CD14-positive monocyte (primary cell): ENCODE measurements around the gene CACNA1D. TPM values are rescaled to one million over a fixed set of nuclear protein-coding genes. Genes with fewer than 3 reads are reported as not detected.
A peak's percentile ranks its signal among the peaks of the same experiment; 100 is the strongest.

Experiments
- DNase-seq, 3 donors: peaks; one replicate each; pipeline ENCODE4 v3.0.0-alpha.2; 2011 to 2022
- H2AFZ ChIP-seq: 2 replicates; pipeline ENCODE4 v1.6.0; 2012; ENCODE audit warnings: mild to moderate bottlenecking, low read depth, low read length, inconsistent platforms; ENCODE audit not compliant: insufficient read depth, poor library complexity, severe bottlenecking
- H3K27ac ChIP-seq, 2 donors: 1 replicate in 1 of 2; 2 replicates in 1 of 2; pipeline ENCODE4 v1.5.1; 2012 to 2013; ENCODE audit warnings: low read length in 2 of 2, control low read depth in 1 of 2, inconsistent platforms in 1 of 2, low read depth in 1 of 2, mild to moderate bottlenecking in 1 of 2
- H3K27me3 ChIP-seq, 2 donors: one replicate each; pipeline versions ENCODE4 v1.6.0 to v1.6.1; 2011 to 2013; ENCODE audit warnings: low read length in 2 of 2; ENCODE audit not compliant: control insufficient read depth in 2 of 2, insufficient read depth in 2 of 2
- H3K36me3 ChIP-seq, 2 donors: replicated peaks in 1 of 2; 1 replicate in 1 of 2; 2 replicates in 1 of 2; pipeline versions ENCODE4 v1.5.1 to v1.6.1; 2012 to 2013; ENCODE audit warnings: low read length in 2 of 2, control low read depth in 1 of 2, inconsistent platforms in 1 of 2, mild to moderate bottlenecking in 1 of 2; ENCODE audit not compliant: insufficient read depth in 2 of 2, control insufficient read depth in 1 of 2
- H3K4me1 ChIP-seq, 2 donors: 1 replicate in 1 of 2; 2 replicates in 1 of 2; pipeline versions ENCODE4 v1.5.1 to v1.6.1; 2012 to 2013; ENCODE audit warnings: low read length in 2 of 2, control low read depth in 1 of 2, inconsistent platforms in 1 of 2, mild to moderate bottlenecking in 1 of 2, moderate library complexity in 1 of 2; ENCODE audit not compliant: insufficient read depth in 2 of 2, control insufficient read depth in 1 of 2
- H3K4me2 ChIP-seq: replicated peaks from 2 replicates; pipeline ENCODE3; 2012; ENCODE audit warnings: low read length, moderate library complexity, mild to moderate bottlenecking; ENCODE audit not compliant: poor library complexity, severe bottlenecking; ENCODE audit errors: extremely low read depth
- H3K4me3 ChIP-seq, 3 experiments: fragments of 200-600 bp in 1 of 3; sonication (generic) in 1 of 3; replicated peaks in 1 of 3; 1 replicate in 2 of 3; 2 replicates in 1 of 3; pipeline ENCODE4 v1.5.1; 2011 to 2013; ENCODE audit warnings: low read length in 3 of 3, mild to moderate bottlenecking in 3 of 3, control low read depth in 2 of 3, low read depth in 2 of 3, inconsistent platforms in 1 of 3, moderate library complexity in 1 of 3
- H3K79me2 ChIP-seq: 2 replicates; pipeline ENCODE4 v1.6.0; 2012; ENCODE audit warnings: mild to moderate bottlenecking, control low read depth, inconsistent platforms, low read length, moderate library complexity; ENCODE audit not compliant: insufficient read depth
- H3K9ac ChIP-seq: 2 replicates; pipeline ENCODE4 v1.6.0; 2017; ENCODE audit warnings: low read length, mild to moderate bottlenecking; ENCODE audit not compliant: insufficient read depth, poor library complexity, severe bottlenecking
- H3K9me3 ChIP-seq, 2 donors: replicated peaks in 1 of 2; 1 replicate in 1 of 2; 2 replicates in 1 of 2; pipeline versions ENCODE4 v1.5.1 to v1.6.1; 2012 to 2013; ENCODE audit warnings: low read length in 2 of 2, control low read depth in 1 of 2; ENCODE audit not compliant: control insufficient read depth in 1 of 2, insufficient read depth in 1 of 2
- H4K20me1 ChIP-seq: 2 replicates; pipeline ENCODE4 v1.6.0; 2012; ENCODE audit warnings: mild to moderate bottlenecking, low read length, control low read depth, moderate library complexity; ENCODE audit not compliant: insufficient read depth
- H3K27ac Mint-ChIP-seq, 7 donors: one replicate each; pipeline ENCODE4 v1.8.0; 2020; ENCODE audit warnings: mild to moderate bottlenecking in 7 of 7, mixed read lengths in 7 of 7, moderate library complexity in 6 of 7, inconsistent platforms in 2 of 7
- H3K27me3 Mint-ChIP-seq, 3 donors: one replicate each; pipeline ENCODE4 v1.8.0; 2021 to 2022; ENCODE audit warnings: low read depth in 3 of 3, mild to moderate bottlenecking in 3 of 3, mixed read lengths in 3 of 3, moderate library complexity in 3 of 3, inconsistent platforms in 1 of 3
- H3K36me3 Mint-ChIP-seq, 2 donors: one replicate each; pipeline ENCODE4 v1.8.0; 2020; ENCODE audit warnings: mixed read lengths in 2 of 2, inconsistent platforms in 1 of 2, mild to moderate bottlenecking in 1 of 2
- H3K4me1 Mint-ChIP-seq: one replicate; pipeline ENCODE4 v1.8.0; 2020; ENCODE audit warnings: mild to moderate bottlenecking, mixed read lengths
- H3K4me3 Mint-ChIP-seq, 2 donors: one replicate each; pipeline ENCODE4 v1.8.0; 2020; ENCODE audit warnings: mild to moderate bottlenecking in 2 of 2, mixed read lengths in 2 of 2, moderate library complexity in 1 of 2
- H3K9me3 Mint-ChIP-seq, 7 donors: one replicate each; pipeline ENCODE4 v1.8.0; 2020 to 2022; ENCODE audit warnings: mixed read lengths in 7 of 7, mild to moderate bottlenecking in 6 of 7, moderate library complexity in 6 of 7, inconsistent platforms in 2 of 7
- CTCF ChIP-seq: fragments of 200-600 bp; IDR thresholded peaks from one replicate; pipeline ENCODE4 v1.8.0; 2022; ENCODE audit warnings: antibody characterized with exemption, mild to moderate bottlenecking
- WGBS: methylation state at CpG from one replicate; pipeline ENCODE4 v1.1.5; 2013; ENCODE audit warnings: missing lambda C conversion rate; ENCODE audit not compliant: insufficient coverage; 5-methylcytosine and 5-hydroxymethylcytosine counted together
- intact Hi-C, 2 donors: fragments of 100-400 bp; cut with micrococcal nuclease; formaldehyde crosslinking; loops; one replicate each; pipeline versions ENCODE4 v1.15.0 to v1.15.1; 2023
- polyA plus RNA-seq, 3 donors: library from polyadenylated mRNA; depleted of rRNA in 1 of 3; unstranded in 2 of 3; stranded (reverse) in 1 of 3; fragments of 300-500 nt in 2 of 3; fragments of >200 nt in 1 of 3; fragmentation: Illumina TruSeq in 2 of 3; gene quantifications; 1 replicate in 2 of 3; 2 replicates in 1 of 3; pipeline ENCODE4 v1.2.3, GENCODE V29; 2012 to 2021

The CACNA1D gene
- polyA plus RNA-seq, 3 donors = 0.29 to 1.2 (median 0.98) TPM

GRCh38 chr3:53690521-53690920 lies 196.1 kb downstream of the CACNA1D start:
- peaks cover 0 to 26% of the 10 kb centered on the region in 2 donors for H3K27me3 ChIP-seq
- H2AFZ ChIP-seq = no peak overlapping the region
- DNase-seq = no peak
- no peak overlapping the region for H3K9ac ChIP-seq
- no peaks in the 10 kb centered on the region for H4K20me1 ChIP-seq
- no peaks in the 10 kb centered on the region for H3K36me3 ChIP-seq
- H3K27ac Mint-ChIP-seq = no peak overlapping the region
- H3K4me3 Mint-ChIP-seq = no peak overlapping the region
- H3K4me3 ChIP-seq = no peak overlapping the region
- H3K27ac ChIP-seq = no peak overlapping the region
- H3K4me1 ChIP-seq = no peaks in the 10 kb centered on the region
- WGBS = 96% methylated on average over 2 of the region's 7 CpGs
- no peaks in the 10 kb centered on the region for H3K9me3 ChIP-seq
- H3K9me3 Mint-ChIP-seq = peaks cover 0 to 2% (median 0%) of the 10 kb centered on the region in 7 donors
- TF ChIP-seq CTCF = no peak
- no peak overlapping the region for H3K4me2 ChIP-seq
- no peaks in the 10 kb centered on the region for H3K79me2 ChIP-seq
- H3K4me1 Mint-ChIP-seq = peaks cover 2% of the 10 kb centered on the region
- H3K36me3 Mint-ChIP-seq = no peaks in the 10 kb centered on the region
- intact Hi-C loops = no loop called here
- peaks cover 27 to 49% (median 27%) of the 10 kb centered on the region in 3 donors for H3K27me3 Mint-ChIP-seq

GRCh38 chr3:53691349-53691748 lies 196.9 kb downstream of the CACNA1D start:
- no peak overlapping the region for H3K9ac ChIP-seq
- Mint-ChIP-seq H3K4me3 (peak overlapping the region in 1 of 2 donors; percentile 2), H3K27me3 (peaks cover 30 to 53% (median 31%) of the 10 kb centered on the region in 3 donors), H3K36me3 (no peaks in the 10 kb centered on the region), H3K4me1 (peaks cover 2% of the 10 kb centered on the region), H3K9me3 (peaks cover 0 to 2% (median 0%) of the 10 kb centered on the region in 7 donors), H3K27ac (no peak overlapping the region)
- no peaks in the 10 kb centered on the region for H3K36me3 ChIP-seq
- no peaks in the 10 kb centered on the region for H3K9me3 ChIP-seq
- no peaks in the 10 kb centered on the region for H4K20me1 ChIP-seq
- H2AFZ ChIP-seq = no peak overlapping the region
- no peaks in the 10 kb centered on the region for H3K79me2 ChIP-seq
- no CpG with 5 or more reads among the region's 2 CpGs for WGBS
- no peaks in the 10 kb centered on the region for H3K4me1 ChIP-seq
- H3K27ac ChIP-seq = no peak overlapping the region
- peaks cover 0 to 19% of the 10 kb centered on the region in 2 donors for H3K27me3 ChIP-seq
- H3K4me2 ChIP-seq = no peak overlapping the region
- intact Hi-C loops = no loop called here
- TF ChIP-seq CTCF = no peak
- no peak for DNase-seq
- H3K4me3 ChIP-seq = no peak overlapping the region
